ENCODE measurements around the gene ZSCAN10. TPM values are rescaled to one million over a fixed set of nuclear protein-coding genes. Genes with fewer than 3 reads are reported as not detected.

The ZSCAN10 gene
- total RNA-seq, 1 experiment from 2014 or later: not detected

- TF ChIP-seq EZH2 (IDR thresholded peaks at IDR 0.05; ENCODE audit: low read length, unreplicated experiment): no peak
- TF ChIP-seq EZH2phosphoT487 (IDR thresholded peaks at IDR 0.05; ENCODE audit: borderline replicate concordance, low read length): no peak
- no peak for TF ChIP-seq CTCF (conservative IDR thresholded peaks at IDR 0.05; ENCODE audit: low read depth, low read length)
- no peak for DNase-seq
- H3K9ac ChIP-seq (ENCODE audit: low read length): no peak overlapping the region
- no TSS peak for BruUV-seq (replicated peaks)
- no peak overlapping the region for H3K4me2 ChIP-seq (ENCODE audit: low read length)
- no peaks in the 10 kb centered on the region for H3F3A ChIP-seq (ENCODE audit: low read length, unreplicated experiment)
- no peaks in the 10 kb centered on the region for H4K20me1 ChIP-seq (ENCODE audit: low read length)
- H3K27ac ChIP-seq (ENCODE audit: low read length): no peak overlapping the region
- intact Hi-C loops (cut with micrococcal nuclease): no loop called here
- H3K36me3 ChIP-seq (ENCODE audit: low read depth, low read length): no peaks in the 10 kb centered on the region
- CTCF ChIA-PET: no interaction called here
- no peaks in the 10 kb centered on the region for H3K9me3 ChIP-seq (ENCODE audit: low read length)
- H2AFZ ChIP-seq (ENCODE audit: low read length): no peak overlapping the region
- H3K9me2 ChIP-seq (replicated peaks; ENCODE audit: low read length): no peaks in the 10 kb centered on the region
- POLR2A ChIA-PET (ENCODE audit: unreplicated experiment): no interaction called here
- no peak for ATAC-seq
- H3K27me3 ChIP-seq (ENCODE audit: low read length): no peaks in the 10 kb centered on the region
- no peaks in the 10 kb centered on the region for H3K79me2 ChIP-seq (ENCODE audit: low read length)
- H3K4me1 ChIP-seq (ENCODE audit: insufficient read depth, low read length): no peaks in the 10 kb centered on the region
- no peak overlapping the region for H3K4me3 ChIP-seq (ENCODE audit: low read length)
Measured at GRCh38 chr16:3088925-3089716, 10.0 kb downstream of the ZSCAN10 start.

- Histone ChIP-seq H4K20me1 (ENCODE audit: low read length) (no peaks in the 10 kb centered on the region), H3K4me3 (ENCODE audit: low read length) (no peak overlapping the region), H3K79me2 (ENCODE audit: low read length) (no peaks in the 10 kb centered on the region), H3K27ac (ENCODE audit: low read length) (no peak overlapping the region), H3K27me3 (ENCODE audit: low read length) (no peaks in the 10 kb centered on the region), H3K4me1 (ENCODE audit: insufficient read depth, low read length) (no peaks in the 10 kb centered on the region), H3K36me3 (ENCODE audit: low read depth, low read length) (no peaks in the 10 kb centered on the region), H3K4me2 (ENCODE audit: low read length) (no peak overlapping the region), H3K9me3 (ENCODE audit: low read length) (no peaks in the 10 kb centered on the region), H3K9ac (ENCODE audit: low read length) (no peak overlapping the region), H3K9me2 (replicated peaks; ENCODE audit: low read length) (no peaks in the 10 kb centered on the region), H3F3A (ENCODE audit: low read length, unreplicated experiment) (no peaks in the 10 kb centered on the region), H2AFZ (ENCODE audit: low read length) (no peak overlapping the region)
- ATAC-seq (no peak), DNase-seq (no peak)
- POLR2A ChIA-PET (ENCODE audit: unreplicated experiment): no interaction called here
- intact Hi-C loops (cut with micrococcal nuclease): no loop called here
- TF ChIP-seq EZH2 (IDR thresholded peaks at IDR 0.05; ENCODE audit: low read length, unreplicated experiment) (no peak), EZH2phosphoT487 (IDR thresholded peaks at IDR 0.05; ENCODE audit: borderline replicate concordance, low read length) (no peak), CTCF (conservative IDR thresholded peaks at IDR 0.05; ENCODE audit: low read depth, low read length) (no peak)
- BruUV-seq (replicated peaks): no TSS peak
- CTCF ChIA-PET: no interaction called here
Measured at GRCh38 chr16:3088450-3088849, 10.6 kb downstream of the ZSCAN10 start.

All from PC-3 (cell line).